Keratinocyte (primary cell): ENCODE results near the gene NXN. TPM values are rescaled to one million over a fixed set of nuclear protein-coding genes. Genes with fewer than 3 reads are reported as not detected.

Experiments
- DNase-seq: peaks from one replicate; pipeline ENCODE4 v3.0.0-alpha.2; 2011; ENCODE audit warnings: low read depth, missing footprints, low spot score
- FAIRE-seq: peaks from 2 replicates; lab custom pipeline; 2011; peaks lifted over from hg19 to GRCh38; lab: Jason Lieb, UNC
- H2AFZ ChIP-seq: 2 replicates; pipeline ENCODE4 v1.6.0; 2012; ENCODE audit warnings: low read length, control low read depth, inconsistent platforms; ENCODE audit not compliant: control insufficient read depth
- H3K27ac ChIP-seq: 2 replicates; pipeline ENCODE4 v1.5.1; 2011; ENCODE audit warnings: low read length; ENCODE audit not compliant: control insufficient read depth, insufficient read depth
- H3K27me3 ChIP-seq: 3 replicates; pipeline ENCODE4 v1.6.0; 2011; ENCODE audit warnings: low read length; ENCODE audit not compliant: control insufficient read depth, insufficient read depth; ENCODE audit errors: extremely low read depth
- H3K36me3 ChIP-seq, 2 experiments: 2 replicates in 1 of 2; 3 replicates in 1 of 2; pipeline ENCODE4 v1.5.1; 2011; ENCODE audit warnings: low read length in 2 of 2, mild to moderate bottlenecking in 1 of 2; ENCODE audit not compliant: control insufficient read depth in 2 of 2, insufficient read depth in 2 of 2; ENCODE audit errors: extremely low read depth in 1 of 2
- H3K4me1 ChIP-seq: 3 replicates; pipeline ENCODE4 v1.5.1; 2011; ENCODE audit warnings: low read length; ENCODE audit not compliant: control insufficient read depth, insufficient read depth; ENCODE audit errors: extremely low read depth
- H3K4me2 ChIP-seq: 3 replicates; pipeline ENCODE4 v1.6.0; 2011; ENCODE audit warnings: low read depth, low read length; ENCODE audit not compliant: control insufficient read depth, insufficient read depth; ENCODE audit errors: extremely low read depth
- H3K4me3 ChIP-seq, 3 experiments: fragments of 200-600 bp in 1 of 3; sonication (generic) in 1 of 3; 2 replicates in 2 of 3; 3 replicates in 1 of 3; pipeline ENCODE4 v1.5.1; 2011 to 2016; ENCODE audit warnings: low read length in 3 of 3, mild to moderate bottlenecking in 3 of 3, control low read depth in 2 of 3, inconsistent platforms in 1 of 3, low read depth in 1 of 3, mixed read lengths in 1 of 3, mixed run types in 1 of 3, moderate library complexity in 1 of 3; ENCODE audit not compliant: control insufficient read depth in 2 of 3, insufficient read depth in 2 of 3; ENCODE audit errors: extremely low read depth in 1 of 3
- H3K79me2 ChIP-seq: 2 replicates; pipeline ENCODE4 v1.6.0; 2012; ENCODE audit warnings: low read length; ENCODE audit not compliant: control insufficient read depth, insufficient read depth
- H3K9ac ChIP-seq: 3 replicates; pipeline ENCODE4 v1.6.0; 2011; ENCODE audit warnings: low read length; ENCODE audit not compliant: control insufficient read depth, insufficient read depth; ENCODE audit errors: extremely low read depth
- H3K9me1 ChIP-seq: 3 replicates; pipeline ENCODE4 v1.6.0; 2011; ENCODE audit warnings: low read length; ENCODE audit not compliant: control insufficient read depth, insufficient read depth; ENCODE audit errors: extremely low read depth
- H3K9me3 ChIP-seq: 2 replicates; pipeline ENCODE4 v1.5.1; 2012; ENCODE audit warnings: low read depth, low read length; ENCODE audit not compliant: control insufficient read depth
- H4K20me1 ChIP-seq: 3 replicates; pipeline ENCODE4 v1.6.0; 2011; ENCODE audit warnings: low read length; ENCODE audit not compliant: control insufficient read depth, insufficient read depth; ENCODE audit errors: extremely low read depth
- EZH2 ChIP-seq: IDR thresholded peaks from one replicate; pipeline ENCODE4 v1.6.1; 2012; ENCODE audit warnings: inconsistent platforms, mild to moderate bottlenecking, low read length, moderate library complexity
- dilution Hi-C: fragments of 300-500 bp; cut with MboI; formaldehyde crosslinking; loops from one replicate; pipeline ENCODE4 v1.7.0; 2020; ENCODE audit warnings: low sequenced_read_pairs; ENCODE audit not compliant: extremely low pct_ligation_motif_present
- polyA plus RNA-seq, 5 experiments: library from polyadenylated mRNA; depleted of rRNA in 3 of 5; stranded (reverse) in 3 of 5; stranded (forward) in 1 of 5; unstranded in 1 of 5; fragments of >200 nt; gene quantifications; 1 replicate in 1 of 5; 2 replicates in 3 of 5; 3 replicates in 1 of 5; pipeline versions ENCODE4 v1.2.1 to v1.2.3, GENCODE V29; 2011 to 2012; ENCODE audit warnings: missing spikeins in 2 of 5, low read depth in 1 of 5, low replicate concordance in 1 of 5
- TF ChIP-seq, protein P1 (sequence below), 3 experiments: IDR thresholded peaks in 1 of 3; conservative IDR thresholded peaks in 1 of 3; optimal IDR thresholded peaks in 1 of 3; 2 replicates in 2 of 3; 3 replicates in 1 of 3; pipeline versions ENCODE3 to v1.5.1; 2011; ENCODE audit warnings: low read length in 3 of 3, mild to moderate bottlenecking in 3 of 3, moderate library complexity in 2 of 3, control low read depth in 1 of 3, inconsistent platforms in 1 of 3; ENCODE audit not compliant: insufficient read depth in 2 of 3; ENCODE audit errors: extremely low read depth in 1 of 3

NXN gene
- polyA plus RNA-seq, 1 donor (not counting 4 experiments of a cell fraction or from before 2014, with no cell fraction given), result 94.4 TPM

- Histone ChIP-seq H3K9ac (no peak overlapping the region), H4K20me1 (peaks cover 4% of the 10 kb centered on the region), H3K79me2 (peaks cover 50% of the 10 kb centered on the region), H3K36me3 (peaks cover 8 to 10% of the 10 kb centered on the region in 2 experiments), H3K27me3 (no peaks in the 10 kb centered on the region), H2AFZ (no peak overlapping the region), H3K9me1 (no peaks in the 10 kb centered on the region), H3K27ac (no peak overlapping the region), H3K4me1 (no peaks in the 10 kb centered on the region), H3K4me2 (no peak overlapping the region), H3K4me3 (no peak overlapping the region), H3K9me3 (no peaks in the 10 kb centered on the region)
- FAIRE-seq (no peak), DNase-seq (no peak)
- no peak for TF ChIP-seq EZH2
- TF ChIP-seq, protein P1, sequence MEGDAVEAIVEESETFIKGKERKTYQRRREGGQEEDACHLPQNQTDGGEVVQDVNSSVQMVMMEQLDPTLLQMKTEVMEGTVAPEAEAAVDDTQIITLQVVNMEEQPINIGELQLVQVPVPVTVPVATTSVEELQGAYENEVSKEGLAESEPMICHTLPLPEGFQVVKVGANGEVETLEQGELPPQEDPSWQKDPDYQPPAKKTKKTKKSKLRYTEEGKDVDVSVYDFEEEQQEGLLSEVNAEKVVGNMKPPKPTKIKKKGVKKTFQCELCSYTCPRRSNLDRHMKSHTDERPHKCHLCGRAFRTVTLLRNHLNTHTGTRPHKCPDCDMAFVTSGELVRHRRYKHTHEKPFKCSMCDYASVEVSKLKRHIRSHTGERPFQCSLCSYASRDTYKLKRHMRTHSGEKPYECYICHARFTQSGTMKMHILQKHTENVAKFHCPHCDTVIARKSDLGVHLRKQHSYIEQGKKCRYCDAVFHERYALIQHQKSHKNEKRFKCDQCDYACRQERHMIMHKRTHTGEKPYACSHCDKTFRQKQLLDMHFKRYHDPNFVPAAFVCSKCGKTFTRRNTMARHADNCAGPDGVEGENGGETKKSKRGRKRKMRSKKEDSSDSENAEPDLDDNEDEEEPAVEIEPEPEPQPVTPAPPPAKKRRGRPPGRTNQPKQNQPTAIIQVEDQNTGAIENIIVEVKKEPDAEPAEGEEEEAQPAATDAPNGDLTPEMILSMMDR (optimal IDR thresholded peaks at IDR 0.05 in 1 of 3, IDR thresholded peaks at IDR 0.05 in 1 of 3, conservative IDR thresholded peaks at IDR 0.05 in 1 of 3; ENCODE audit: extremely low read depth in 1 of 3, insufficient read depth in 2 of 3, low read length in 3 of 3), result no peak
- dilution Hi-C loops, result no loop called here
Observed at GRCh38 chr17:828761-829160, 150.8 kb downstream of the NXN start.

- Histone ChIP-seq H3K4me1 (no peaks in the 10 kb centered on the region), H3K79me2 (peaks cover 38% of the 10 kb centered on the region), H4K20me1 (peaks cover 4% of the 10 kb centered on the region), H3K27me3 (no peaks in the 10 kb centered on the region), H2AFZ (no peak overlapping the region), H3K27ac (no peak overlapping the region), H3K9me3 (no peaks in the 10 kb centered on the region), H3K9ac (no peak overlapping the region), H3K9me1 (no peaks in the 10 kb centered on the region), H3K4me2 (no peak overlapping the region), H3K4me3 (no peak overlapping the region), H3K36me3 (peaks cover 15% of the 10 kb centered on the region in 2 experiments)
- FAIRE-seq (no peak), DNase-seq (no peak)
- dilution Hi-C loops, result no loop called here
- no peak for TF ChIP-seq EZH2
Observed at GRCh38 chr17:826778-827177, 152.8 kb downstream of the NXN start.

- no peak overlapping the region for H3K9ac ChIP-seq
- H3K36me3 ChIP-seq, result peaks cover 15 to 17% of the 10 kb centered on the region in 2 experiments
- no peaks in the 10 kb centered on the region for H3K4me1 ChIP-seq
- H3K4me2 ChIP-seq, result no peak overlapping the region
- peaks cover 4% of the 10 kb centered on the region for H4K20me1 ChIP-seq
- DNase-seq, result no peak
- no peak overlapping the region for H3K27ac ChIP-seq
- H3K27me3 ChIP-seq, result no peaks in the 10 kb centered on the region
- no peak for FAIRE-seq
- no peak overlapping the region for H2AFZ ChIP-seq
- dilution Hi-C loops, result no loop called here
- peaks cover 28% of the 10 kb centered on the region for H3K79me2 ChIP-seq
- no peak for TF ChIP-seq EZH2
- TF ChIP-seq, protein P1 (optimal IDR thresholded peaks at IDR 0.05 in 1 of 3, IDR thresholded peaks at IDR 0.05 in 1 of 3, conservative IDR thresholded peaks at IDR 0.05 in 1 of 3; ENCODE audit: extremely low read depth in 1 of 3, insufficient read depth in 2 of 3, low read length in 3 of 3), result no peak
- no peaks in the 10 kb centered on the region for H3K9me3 ChIP-seq
- no peak overlapping the region for H3K4me3 ChIP-seq
- no peaks in the 10 kb centered on the region for H3K9me1 ChIP-seq
Observed at GRCh38 chr17:825216-825615, 154.4 kb downstream of the NXN start.
